Measurements from ENCODE around the gene PPTC7.
"Not testable (repeated sequence)": the region's sequence is repeated elsewhere in the genome, so short reads cannot be mapped to it uniquely, and the experiment has no call there.

PPTC7 gene

GRCh38 chr12:110537605-110538409 lies 45.3 kb downstream of the PPTC7 start:
- no peak for DNase-seq (ENCODE audit: insufficient read length, low spot score)

GRCh38 chr12:110536834-110537604 lies 46.1 kb downstream of the PPTC7 start:
- TF ChIP-seq SPI1 (IDR thresholded peaks at IDR 0.05; ENCODE audit: low read depth, low read length) (no peak), PAX5 (IDR thresholded peaks at IDR 0.05; ENCODE audit: insufficient read depth, low read length, severe bottlenecking) (no peak)
- DNase-seq (ENCODE audit: insufficient read length, low spot score) (no peak), FAIRE-seq (peak; percentile 38)

More at GRCh38 chr12:110537605-110538409, 45.3 kb downstream of the PPTC7 start:
- TF ChIP-seq PAX5 (IDR thresholded peaks at IDR 0.05; ENCODE audit: insufficient read depth, low read length, severe bottlenecking) = no peak
- TF ChIP-seq POLR2AphosphoS5 (IDR thresholded peaks at IDR 0.05; ENCODE audit: low read depth, low read length) = no peak
- TF ChIP-seq POLR2A (IDR thresholded peaks at IDR 0.05; ENCODE audit: low read depth, low read length) = no peak
- no peak for TF ChIP-seq SPI1 (IDR thresholded peaks at IDR 0.05; ENCODE audit: low read depth, low read length)
- no peak for TF ChIP-seq POU2F2 (IDR thresholded peaks at IDR 0.05; ENCODE audit: low read depth, low read length)
- TF ChIP-seq TAF1 (IDR thresholded peaks at IDR 0.05; ENCODE audit: low read depth, low read length) = no peak
- FAIRE-seq = peak; percentile 40

GRCh38 chr12:110534811-110535210 lies 48.3 kb downstream of the PPTC7 start:
- FAIRE-seq (no peak), DNase-seq (ENCODE audit: insufficient read length, low spot score) (no peak)
- no peak for TF ChIP-seq SPI1 (IDR thresholded peaks at IDR 0.05; ENCODE audit: low read depth, low read length)
- TF ChIP-seq PAX5 (IDR thresholded peaks at IDR 0.05; ENCODE audit: insufficient read depth, low read length, severe bottlenecking) = no peak
- TF ChIP-seq POLR2A (IDR thresholded peaks at IDR 0.05; ENCODE audit: low read depth, low read length) = no peak
- TF ChIP-seq TAF1 (IDR thresholded peaks at IDR 0.05; ENCODE audit: low read depth, low read length) = no peak
- TF ChIP-seq POLR2AphosphoS5 (IDR thresholded peaks at IDR 0.05; ENCODE audit: low read depth, low read length) = no peak
- TF ChIP-seq POU2F2 (IDR thresholded peaks at IDR 0.05; ENCODE audit: low read depth, low read length) = no peak

- TF ChIP-seq PAX5 (IDR thresholded peaks at IDR 0.05; ENCODE audit: insufficient read depth, low read length, severe bottlenecking) = no peak
- no peak for TF ChIP-seq SPI1 (IDR thresholded peaks at IDR 0.05; ENCODE audit: low read depth, low read length)
- TF ChIP-seq POLR2A (IDR thresholded peaks at IDR 0.05; ENCODE audit: low read depth, low read length) = no peak
- TF ChIP-seq POLR2AphosphoS5 (IDR thresholded peaks at IDR 0.05; ENCODE audit: low read depth, low read length) = no peak
- no peak for TF ChIP-seq TAF1 (IDR thresholded peaks at IDR 0.05; ENCODE audit: low read depth, low read length)
- TF ChIP-seq POU2F2 (IDR thresholded peaks at IDR 0.05; ENCODE audit: low read depth, low read length) = no peak
- DNase-seq (ENCODE audit: insufficient read length, low spot score) (no peak), FAIRE-seq (peak; percentile 67)
Measured at GRCh38 chr12:110533607-110534006, 49.5 kb downstream of the PPTC7 start.

- no peak for DNase-seq (ENCODE audit: insufficient read length, low spot score)
- TF ChIP-seq TAF1 (IDR thresholded peaks at IDR 0.05; ENCODE audit: low read depth, low read length) (no peak), POU2F2 (IDR thresholded peaks at IDR 0.05; ENCODE audit: low read depth, low read length) (no peak), POLR2AphosphoS5 (IDR thresholded peaks at IDR 0.05; ENCODE audit: low read depth, low read length) (no peak), SPI1 (IDR thresholded peaks at IDR 0.05; ENCODE audit: low read depth, low read length) (no peak), POLR2A (IDR thresholded peaks at IDR 0.05; ENCODE audit: low read depth, low read length) (no peak), PAX5 (IDR thresholded peaks at IDR 0.05; ENCODE audit: insufficient read depth, low read length, severe bottlenecking) (no peak)
- no peak for FAIRE-seq
Measured at GRCh38 chr12:110532644-110533043, 50.5 kb downstream of the PPTC7 start.

GRCh38 chr12:110531741-110532333 lies 51.3 kb downstream of the PPTC7 start:
- no peak for TF ChIP-seq PAX5 (IDR thresholded peaks at IDR 0.05; ENCODE audit: insufficient read depth, low read length, severe bottlenecking)
- TF ChIP-seq SPI1 (IDR thresholded peaks at IDR 0.05; ENCODE audit: low read depth, low read length) = peak; percentile 41
- TF ChIP-seq POU2F2 (IDR thresholded peaks at IDR 0.05; ENCODE audit: low read depth, low read length) = peak; percentile 51; the same call in 1 of the 2 replicates
- no peak; the same call in 1 of the 2 replicates for TF ChIP-seq POLR2AphosphoS5 (IDR thresholded peaks at IDR 0.05; ENCODE audit: low read depth, low read length)
- DNase-seq (ENCODE audit: insufficient read length, low spot score) (no peak), FAIRE-seq (peak; percentile 95)

GRCh38 chr12:110530511-110530910 lies 52.6 kb downstream of the PPTC7 start:
- DNase-seq (ENCODE audit: insufficient read length, low spot score) = no peak
- no peak for TF ChIP-seq PAX5 (IDR thresholded peaks at IDR 0.05; ENCODE audit: insufficient read depth, low read length, severe bottlenecking)
- TF ChIP-seq POU2F2 (IDR thresholded peaks at IDR 0.05; ENCODE audit: low read depth, low read length) = peak; percentile 55; the same call in 1 of the 2 replicates
- FAIRE-seq = peak; percentile 88

- no peak for TF ChIP-seq PAX5 (IDR thresholded peaks at IDR 0.05; ENCODE audit: insufficient read depth, low read length, severe bottlenecking)
- no peak for TF ChIP-seq POLR2A (IDR thresholded peaks at IDR 0.05; ENCODE audit: low read depth, low read length)
- no peak for TF ChIP-seq SPI1 (IDR thresholded peaks at IDR 0.05; ENCODE audit: low read depth, low read length)
- no peak for TF ChIP-seq POLR2AphosphoS5 (IDR thresholded peaks at IDR 0.05; ENCODE audit: low read depth, low read length)
- TF ChIP-seq TAF1 (IDR thresholded peaks at IDR 0.05; ENCODE audit: low read depth, low read length) = no peak
- TF ChIP-seq POU2F2 (IDR thresholded peaks at IDR 0.05; ENCODE audit: low read depth, low read length) = no peak
- FAIRE-seq = peak; percentile 76
- DNase-seq (ENCODE audit: insufficient read length, low spot score) = no peak
Measured at GRCh38 chr12:110528277-110528839, 54.8 kb downstream of the PPTC7 start.

- FAIRE-seq; DNase-seq (ENCODE audit: insufficient read length, low spot score): not testable (repeated sequence)
Measured at GRCh38 chr12:110520876-110521712, 62.0 kb downstream of the PPTC7 start.

- not testable (repeated sequence) for DNase-seq (ENCODE audit: insufficient read length, low spot score); FAIRE-seq
Measured at GRCh38 chr12:110518014-110518413, 65.1 kb downstream of the PPTC7 start.

All from GM12891 (cell line).